Pancreas (tissue), 10 donors: ENCODE results near the gene SARS1. TPM values are rescaled to one million over a fixed set of nuclear protein-coding genes. Genes with fewer than 3 reads are reported as not detected.

Source experiments
- ATAC-seq, 4 donors: fragments of 200-7000 bp; cut with Tn5 transposase; one replicate each; pipeline versions ENCODE4 v1.8.0 to v1.9.1; 2020; ENCODE audit warnings: mild to moderate bottlenecking in 4 of 4, moderate library complexity in 4 of 4
- DNase-seq, 6 donors: peaks; one replicate each; pipeline ENCODE4 v3.0.0-alpha.2; 2020
- FAIRE-seq: peaks from 2 replicates; lab custom pipeline; 2012; peaks lifted over from hg19 to GRCh38; lab: Jason Lieb, UNC
- H3K27ac ChIP-seq, 4 donors: fragments of 200-600 bp; sonication (generic); 1 replicate in 3 of 4; 2 replicates in 1 of 4; pipeline versions ENCODE4 v1.5.0 to v1.8.0; 2020
- H3K27me3 ChIP-seq, 4 donors: fragments of 200-600 bp; one replicate each; pipeline ENCODE4 v1.8.0; 2021
- H3K36me3 ChIP-seq, 3 donors: fragments of 200-600 bp; sonication (generic) in 1 of 3; one replicate each; pipeline versions ENCODE4 v1.5.0 to v1.8.0; 2020 to 2021
- H3K4me1 ChIP-seq, 3 donors: fragments of 200-600 bp; one replicate each; pipeline ENCODE4 v1.8.0; 2021
- H3K4me3 ChIP-seq, 4 donors: fragments of 200-600 bp; sonication (generic) in 2 of 4; one replicate each; pipeline versions ENCODE4 v1.5.0 to v1.8.0; 2020 to 2021
- H3K9me3 ChIP-seq, 4 donors: fragments of 200-600 bp; one replicate each; pipeline ENCODE4 v1.8.0; 2021
- CTCF ChIP-seq, 4 donors: fragments of 200-600 bp; sonication (generic) in 3 of 4; IDR thresholded peaks; one replicate each; pipeline versions ENCODE4 v1.5.0 to v1.8.0; 2021; ENCODE audit warnings: antibody characterized with exemption in 4 of 4
- WGBS, 2 donors: extraction: QIAGEN DNeasy Blood & Tissue Kit; methylation state at CpG; one replicate each; pipeline ENCODE4 v1.1.7; 2013; 5-methylcytosine and 5-hydroxymethylcytosine counted together
- intact Hi-C, 3 donors: fragments of 100-400 bp; cut with DNase I; formaldehyde crosslinking; loops; one replicate each; pipeline versions ENCODE4 v1.11.1 to v1.14.2; 2022
- polyA plus RNA-seq, 2 donors: library from polyadenylated mRNA; stranded (reverse); fragments of 200-250 nt; gene quantifications; one replicate each; pipeline ENCODE4 v1.2.3, GENCODE V29; 2013
- total RNA-seq, 6 donors: library from RNA; stranded (reverse); fragmentation: NEBNext Ultra II Directional in 4 of 6; extraction: Animal tissue kit (Norgen Biotek cat#: 25700) in 4 of 6; gene quantifications; one replicate each; pipeline versions ENCODE4 v1.2.1 to v1.2.4, GENCODE V29; 2021 to 2023
- donor health status: healthy with polysubstance abuse.
- donor health status: DM: no; HTN: no; CAD: no; lungs with moderate emphysema.
- donor health status: DM: no; HTN: no; CAD: no.
- donor health status: control.
- donor health status: control.
- donor health status: Bipolar disorder and iron deficiency.
- donor health status: DM: yes; HTN: yes; CAD: no.
- donor health status: DM: no; HTN: no; CAD: no.
- donor health status: DM: no; HTN: no; CAD: no.
- donor health status: DM: yes; HTN: yes; CAD: no.

Gene SARS1
- total and polyA plus RNA-seq, 8 donors, result 50.5 to 270 (median 115) TPM

GRCh38 chr1:109280862-109281261 is 67.1 kb downstream of the SARS1 start:
- no peak overlapping the region for H3K27ac ChIP-seq
- WGBS, 2 donors, result 90 to 93% methylated on average over 12 of the region's 12 CpGs
- ATAC-seq, result no peak
- no peak overlapping the region for H3K4me3 ChIP-seq
- FAIRE-seq, result no peak
- H3K36me3 ChIP-seq, result no peaks in the 10 kb centered on the region
- H3K4me1 ChIP-seq, result peaks cover 0 to 11% (median 0%) of the 10 kb centered on the region in 3 donors
- intact Hi-C loops, result no loop called here
- DNase-seq, result no peak
- TF ChIP-seq CTCF (IDR thresholded peaks at IDR 0.05), result no peak
- no peaks in the 10 kb centered on the region for H3K27me3 ChIP-seq
- H3K9me3 ChIP-seq, result no peaks in the 10 kb centered on the region

DNA sequence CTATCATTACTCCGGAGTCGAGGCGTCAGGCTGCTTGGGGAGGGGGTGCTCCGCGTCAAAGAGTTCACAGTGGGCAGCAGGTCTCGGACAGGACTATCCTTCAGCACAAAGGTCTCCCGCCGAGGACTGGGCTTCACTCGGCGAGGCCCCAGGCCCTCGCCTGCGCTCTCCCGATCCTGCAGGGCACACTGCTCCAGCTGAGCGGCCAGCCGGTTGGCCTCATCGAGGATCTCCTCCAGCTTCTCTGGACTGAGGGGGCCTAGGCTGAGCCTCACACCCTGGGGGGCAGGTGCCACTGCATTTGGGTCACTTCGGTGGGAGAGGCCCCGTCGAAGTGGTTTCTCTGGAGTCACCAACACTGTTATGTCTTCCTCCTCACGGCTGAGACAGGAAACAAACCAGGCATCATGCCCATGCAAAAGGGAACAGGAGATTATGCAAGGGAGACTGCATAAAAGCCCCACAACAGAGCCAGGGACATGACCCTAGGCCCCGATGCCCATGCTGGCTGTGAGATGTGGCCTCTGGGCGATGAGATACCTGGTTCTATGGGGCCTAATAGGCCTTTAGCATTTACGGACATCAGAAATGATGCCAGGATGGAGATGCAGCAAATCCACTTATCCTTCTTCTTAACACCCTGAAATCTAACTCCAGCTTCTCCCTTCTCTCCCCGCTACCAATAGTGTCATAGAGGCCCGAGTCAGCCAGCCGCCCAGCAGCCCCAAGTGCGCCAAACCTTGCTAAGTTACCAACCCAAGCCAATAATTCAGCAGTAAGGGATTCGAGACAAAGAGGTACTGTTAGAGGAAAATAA is 68.2 kb downstream of the SARS1 start:
- no peak for FAIRE-seq
- H3K27me3 ChIP-seq, result no peaks in the 10 kb centered on the region
- WGBS, 2 donors, result 72 to 73% methylated on average over 28 of the region's 28 CpGs
- peaks cover 0 to 11% (median 0%) of the 10 kb centered on the region in 3 donors for H3K4me1 ChIP-seq
- no peaks in the 10 kb centered on the region for H3K9me3 ChIP-seq
- no peak for DNase-seq
- no peak for ATAC-seq
- intact Hi-C loops, result no loop called here
- peak overlapping the region in 2 of 4 donors; percentile 33 to 70 for H3K4me3 ChIP-seq
- H3K27ac ChIP-seq, result no peak overlapping the region
- TF ChIP-seq CTCF (IDR thresholded peaks at IDR 0.05), result no peak
- no peaks in the 10 kb centered on the region for H3K36me3 ChIP-seq

- DNase-seq (no peak), ATAC-seq (peak in 1 of 4 donors; percentile 3), FAIRE-seq (no peak)
- intact Hi-C loops, result no loop called here
- no peaks in the 10 kb centered on the region for H3K36me3 ChIP-seq
- no peaks in the 10 kb centered on the region for H3K27me3 ChIP-seq
- TF ChIP-seq CTCF (IDR thresholded peaks at IDR 0.05), result no peak
- H3K4me3 ChIP-seq, result peak overlapping the region; percentile 33 to 70 (median 48)
- peaks cover 0 to 6% (median 0%) of the 10 kb centered on the region in 3 donors for H3K4me1 ChIP-seq
- no peaks in the 10 kb centered on the region for H3K9me3 ChIP-seq
- no peak overlapping the region for H3K27ac ChIP-seq
- WGBS, 2 donors, result 8 to 14% methylated on average over 10 of the region's 10 CpGs
Observed at GRCh38 chr1:109282497-109282951, 68.8 kb downstream of the SARS1 start.

GRCh38 chr1:109282952-109283747 is 69.4 kb downstream of the SARS1 start, which contains the start of gene PSRC1:
TSS of gene PSRC1 (minus strand) at chr1:109283145.
- TF ChIP-seq CTCF (IDR thresholded peaks at IDR 0.05), result peak in 2 of 4 donors; percentile 12 to 26
- Histone ChIP-seq H3K4me1 (peaks cover 0 to 5% (median 0%) of the 10 kb centered on the region in 3 donors), H3K4me3 (peak within 1 kb of the TSS; percentile 33 to 70 (median 48)), H3K27me3 (no peaks in the 10 kb centered on the region), H3K9me3 (no peaks in the 10 kb centered on the region), H3K27ac (peak within 1 kb of the TSS; percentile 61 to 91 (median 74)), H3K36me3 (no peaks in the 10 kb centered on the region)
- DNase-seq (peak; percentile 93 to 98 (median 96)), ATAC-seq (peak; percentile 99 to 100 (median 100)), FAIRE-seq (no peak)
- intact Hi-C loops, result no loop called here
- 1% methylated on average over 51 to 56 of the region's 56 CpGs for WGBS, 2 donors
